HG03045 (cell line): ENCODE results near the gene NAPSA.

ENCODE experiments used
- ATAC-seq: cut with Tn5 transposase; IDR thresholded peaks from one replicate; pipeline ENCODE4 v1.9.1; 2021; ENCODE audit warnings: mild to moderate bottlenecking, moderate library complexity; ENCODE audit not compliant: unreplicated experiment

NAPSA gene

GRCh38 chr19:50320051-50320450, 45.4 kb downstream of the NAPSA start:
- ATAC-seq, result no peak

DNA sequence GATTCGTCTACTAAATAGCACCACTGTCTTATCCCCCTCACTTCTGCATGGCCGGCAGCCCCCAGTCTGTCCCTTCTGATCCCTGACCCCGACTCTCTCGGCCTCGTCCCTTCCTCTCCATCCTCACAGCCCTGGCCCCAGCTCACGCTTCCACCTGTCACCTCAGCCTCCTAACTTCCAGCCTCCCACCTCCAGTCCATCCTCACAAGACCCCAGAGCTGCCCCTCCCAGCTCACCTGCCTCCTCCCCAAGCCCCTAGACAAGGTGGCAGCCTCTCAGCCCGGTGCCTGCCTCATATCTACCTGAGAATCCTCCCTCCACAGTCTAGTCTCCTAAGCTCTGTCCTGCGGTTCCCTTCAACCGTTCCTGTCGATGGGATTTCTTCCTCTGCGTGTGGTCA, 46.3 kb downstream of the NAPSA start:
- no peak for ATAC-seq

- ATAC-seq, result no peak
Measured at GRCh38 chr19:50318438-50318837, 47.0 kb downstream of the NAPSA start.

DNA sequence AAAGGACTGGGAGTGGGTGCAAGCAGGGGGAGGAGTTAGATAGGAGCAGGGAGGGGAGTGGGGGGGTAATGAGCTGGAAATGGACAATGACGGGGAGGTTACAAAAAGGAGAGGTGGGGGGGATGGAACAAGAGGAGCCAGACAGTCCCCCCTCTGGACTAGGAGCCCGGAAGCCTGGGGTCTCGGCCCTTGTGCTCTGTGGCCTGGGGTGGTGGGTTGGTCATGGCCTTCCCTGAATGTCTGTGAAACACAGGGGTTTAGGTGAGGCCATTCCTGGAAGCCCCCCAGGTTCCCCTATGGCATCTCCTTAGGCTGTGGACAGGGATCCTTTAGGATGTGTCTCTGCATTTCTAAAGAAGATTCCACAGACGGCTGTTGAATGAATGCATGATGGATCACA, 48.3 kb downstream of the NAPSA start:
- no peak for ATAC-seq

- no peak for ATAC-seq
Measured at GRCh38 chr19:50315773-50316448, 49.5 kb downstream of the NAPSA start.

- no peak for ATAC-seq
Measured at GRCh38 chr19:50314724-50315708, 50.4 kb downstream of the NAPSA start.

- ATAC-seq, result no peak
Measured at GRCh38 chr19:50313812-50314536, 51.5 kb downstream of the NAPSA start.

DNA sequence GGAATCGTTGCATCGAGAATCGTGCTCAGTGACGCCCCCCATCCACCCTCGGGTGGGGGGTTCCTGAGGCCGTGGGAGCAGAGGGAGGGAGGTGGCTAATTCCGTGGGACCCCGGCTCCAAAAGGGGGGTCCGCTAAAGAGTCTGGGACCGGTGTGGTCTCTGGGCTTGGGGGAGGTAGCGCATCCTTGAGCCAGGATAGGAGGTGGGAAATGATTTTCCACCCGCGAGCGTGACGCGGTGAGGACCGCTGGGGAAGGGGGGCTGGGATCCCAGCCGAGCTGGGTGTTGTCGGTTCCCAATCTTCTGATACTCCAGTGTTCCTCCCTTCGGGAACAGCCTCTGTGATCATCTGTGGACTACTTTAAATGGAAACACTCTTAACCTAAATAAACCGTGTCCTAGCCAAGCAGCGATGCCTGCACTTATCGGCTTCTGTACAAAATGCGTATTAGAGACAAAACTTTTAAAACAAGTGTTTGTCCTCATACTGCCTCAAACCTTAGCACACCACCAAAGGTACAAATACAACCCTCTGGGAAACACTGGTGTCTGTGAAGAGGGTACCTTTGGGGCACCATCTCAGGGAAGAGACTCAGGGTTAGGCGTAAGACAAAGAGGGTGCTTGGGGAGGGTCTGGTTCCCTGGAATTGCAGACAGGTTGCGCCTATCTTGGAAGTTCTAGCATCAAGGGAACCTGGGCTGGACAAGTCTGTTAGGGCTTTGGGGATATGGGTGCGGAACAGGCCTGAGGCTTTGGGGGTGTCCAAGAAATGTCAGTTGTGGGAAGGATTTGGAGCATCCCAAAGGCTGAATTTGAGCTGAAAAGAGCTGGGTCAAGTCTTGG, 52.2 kb downstream of the NAPSA start:
- no peak for ATAC-seq

DNA sequence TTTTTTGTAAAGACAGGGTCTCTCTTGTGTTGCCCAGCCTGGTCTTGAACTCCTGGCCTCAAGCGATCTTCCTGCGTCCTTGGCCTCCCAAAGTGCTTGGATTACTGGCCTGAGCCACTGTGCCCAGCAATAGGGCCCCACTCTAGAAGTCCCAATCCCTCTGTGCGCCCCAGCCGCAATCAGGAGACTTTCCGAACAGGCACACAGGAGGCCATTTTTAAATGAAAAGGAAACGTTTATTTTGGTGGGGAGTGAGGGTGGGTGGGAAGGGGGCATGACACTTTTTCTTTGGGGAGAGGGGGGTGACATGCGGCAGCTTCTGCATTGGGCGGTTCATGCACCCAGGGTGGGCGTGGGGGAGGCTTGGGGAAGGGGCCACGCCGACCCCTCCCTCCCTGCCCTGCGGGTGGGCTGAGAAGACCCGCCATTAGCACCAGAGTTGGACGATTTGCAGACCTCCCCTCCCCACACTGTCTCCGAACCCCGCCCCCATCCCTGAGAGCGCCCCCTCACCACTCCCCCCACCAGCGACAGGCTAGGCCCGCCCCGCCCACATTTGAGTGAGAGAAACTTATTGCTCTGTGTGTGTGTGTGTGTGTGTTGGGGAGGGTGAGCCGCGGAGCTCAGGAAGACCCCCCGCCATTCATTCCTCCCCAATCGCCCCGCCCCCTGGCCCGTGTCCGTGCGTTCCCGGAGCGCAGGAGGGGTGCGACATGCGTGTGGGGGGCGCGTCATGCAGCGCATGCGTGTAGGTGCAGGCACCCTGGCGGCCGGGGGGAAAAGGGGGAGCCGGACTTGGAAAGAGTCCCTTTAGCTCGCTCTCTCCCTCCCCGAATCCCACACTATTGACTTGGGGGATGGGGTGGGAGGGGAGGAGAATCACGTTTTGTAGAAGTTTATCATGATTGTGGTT, 53.5 kb downstream of the NAPSA start:
- no peak for ATAC-seq

- ATAC-seq, result no peak
Measured at GRCh38 chr19:50310759-50311465, 54.5 kb downstream of the NAPSA start.

DNA sequence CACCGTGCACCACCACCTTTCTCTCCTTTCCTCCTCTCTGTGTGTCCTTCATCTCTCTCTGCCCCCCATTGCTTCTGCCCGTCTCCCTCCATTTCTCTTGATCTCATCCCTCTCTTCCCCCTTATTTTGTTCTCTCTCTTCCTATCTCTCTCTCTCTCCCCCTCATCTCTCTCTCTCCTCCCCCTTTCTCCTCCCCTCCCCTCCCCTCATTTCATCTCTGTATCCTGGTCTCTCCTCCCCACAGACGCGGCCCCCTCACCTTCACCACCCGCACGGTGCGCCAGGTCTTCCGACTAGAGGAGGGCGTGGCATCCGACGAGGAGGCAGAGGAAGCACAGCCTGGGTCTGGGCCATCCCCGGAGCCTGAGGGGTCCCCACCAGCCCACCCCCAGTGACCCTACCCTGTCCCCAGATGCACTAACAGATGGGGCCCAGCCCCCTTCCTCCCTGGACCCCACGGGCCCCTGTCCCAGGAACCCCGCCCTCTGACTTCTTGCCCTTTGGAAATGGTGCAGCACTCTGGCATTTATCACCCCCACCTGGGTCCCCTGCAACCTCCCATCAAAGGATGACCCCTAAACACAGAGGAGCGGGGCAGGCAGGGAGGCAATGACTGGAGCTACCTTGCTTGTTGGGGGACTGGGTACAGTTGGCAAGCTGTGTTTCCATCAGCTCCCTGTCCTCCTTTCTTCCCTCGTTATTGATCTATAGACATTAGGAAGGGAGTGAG, 55.9 kb downstream of the NAPSA start:
- no peak for ATAC-seq

DNA sequence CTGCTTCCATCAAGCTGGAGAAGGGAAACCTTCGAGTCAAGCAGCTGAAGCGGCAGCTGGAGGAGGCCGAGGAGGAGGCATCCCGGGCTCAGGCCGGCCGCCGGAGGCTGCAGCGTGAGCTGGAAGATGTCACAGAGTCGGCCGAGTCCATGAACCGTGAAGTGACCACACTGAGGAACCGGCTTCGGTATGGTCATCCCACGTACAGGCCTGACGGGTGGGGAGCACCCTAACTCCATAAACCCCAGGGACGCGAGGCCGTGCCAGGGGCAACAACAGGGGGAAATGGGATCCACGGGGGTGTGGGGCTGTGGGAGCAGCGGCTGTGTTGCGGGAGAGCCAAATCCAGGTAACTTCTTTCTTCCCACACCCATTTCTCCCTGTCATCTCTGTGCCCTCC, 56.4 kb downstream of the NAPSA start:
- no peak for ATAC-seq
